ENCODE measurements around the gene GATA2.

DNA sequence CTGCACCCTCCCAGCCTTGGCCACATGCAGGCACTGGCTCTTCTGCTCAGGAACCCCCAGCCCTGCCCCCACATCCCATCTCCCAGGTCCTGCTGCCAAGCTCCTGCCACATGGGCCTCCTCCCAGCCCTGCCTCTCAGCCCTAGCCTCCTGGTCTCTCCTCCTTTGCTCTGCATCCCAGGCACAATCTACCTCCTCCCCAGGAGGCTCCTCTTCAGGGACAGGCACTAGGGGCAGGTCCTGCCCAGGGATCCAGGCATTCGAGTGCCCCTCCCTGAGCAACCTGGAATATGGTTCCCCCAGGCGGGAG lies 38.7 kb downstream of the GATA2 start:
- TF ChIP-seq, protein P1, sequence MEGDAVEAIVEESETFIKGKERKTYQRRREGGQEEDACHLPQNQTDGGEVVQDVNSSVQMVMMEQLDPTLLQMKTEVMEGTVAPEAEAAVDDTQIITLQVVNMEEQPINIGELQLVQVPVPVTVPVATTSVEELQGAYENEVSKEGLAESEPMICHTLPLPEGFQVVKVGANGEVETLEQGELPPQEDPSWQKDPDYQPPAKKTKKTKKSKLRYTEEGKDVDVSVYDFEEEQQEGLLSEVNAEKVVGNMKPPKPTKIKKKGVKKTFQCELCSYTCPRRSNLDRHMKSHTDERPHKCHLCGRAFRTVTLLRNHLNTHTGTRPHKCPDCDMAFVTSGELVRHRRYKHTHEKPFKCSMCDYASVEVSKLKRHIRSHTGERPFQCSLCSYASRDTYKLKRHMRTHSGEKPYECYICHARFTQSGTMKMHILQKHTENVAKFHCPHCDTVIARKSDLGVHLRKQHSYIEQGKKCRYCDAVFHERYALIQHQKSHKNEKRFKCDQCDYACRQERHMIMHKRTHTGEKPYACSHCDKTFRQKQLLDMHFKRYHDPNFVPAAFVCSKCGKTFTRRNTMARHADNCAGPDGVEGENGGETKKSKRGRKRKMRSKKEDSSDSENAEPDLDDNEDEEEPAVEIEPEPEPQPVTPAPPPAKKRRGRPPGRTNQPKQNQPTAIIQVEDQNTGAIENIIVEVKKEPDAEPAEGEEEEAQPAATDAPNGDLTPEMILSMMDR (IDR thresholded peaks at IDR 0.05; ENCODE audit: low read depth, low read length), result no peak
- no peak for TF ChIP-seq MAX (IDR thresholded peaks at IDR 0.05; ENCODE audit: low read depth, low read length)
- no peak for TF ChIP-seq MYC (IDR thresholded peaks at IDR 0.05; ENCODE audit: low read depth, low read length)

Measured in NB4 (cell line).